Suppressor macrophage (primary cell): Measurements from ENCODE around the gene PPP1R3A.

Source experiments
- DNase-seq, 4 experiments: peaks; one replicate each; pipeline ENCODE4 v3.0.0-alpha.2; 2020 to 2022

Gene PPP1R3A

DNA sequence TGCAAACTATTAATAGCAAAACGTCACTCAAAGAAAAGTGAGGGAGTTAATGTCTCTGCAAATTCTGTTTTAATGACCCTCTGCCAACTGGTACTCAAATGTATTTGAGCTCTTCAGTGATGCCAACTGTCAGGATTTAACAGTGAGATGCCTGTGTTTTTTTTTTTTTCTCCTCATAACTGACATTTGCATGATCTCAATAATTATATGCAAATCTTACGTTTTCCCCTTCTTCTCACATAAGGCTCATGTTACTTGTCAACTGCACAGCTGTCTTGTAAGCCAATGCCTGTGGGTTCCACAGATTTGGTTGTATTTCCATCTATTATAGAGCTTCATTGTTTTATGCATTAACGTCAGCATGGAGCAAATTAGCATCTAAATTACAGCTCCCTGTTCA lies 38.2 kb downstream of the PPP1R3A start:
- no peak for DNase-seq

DNA sequence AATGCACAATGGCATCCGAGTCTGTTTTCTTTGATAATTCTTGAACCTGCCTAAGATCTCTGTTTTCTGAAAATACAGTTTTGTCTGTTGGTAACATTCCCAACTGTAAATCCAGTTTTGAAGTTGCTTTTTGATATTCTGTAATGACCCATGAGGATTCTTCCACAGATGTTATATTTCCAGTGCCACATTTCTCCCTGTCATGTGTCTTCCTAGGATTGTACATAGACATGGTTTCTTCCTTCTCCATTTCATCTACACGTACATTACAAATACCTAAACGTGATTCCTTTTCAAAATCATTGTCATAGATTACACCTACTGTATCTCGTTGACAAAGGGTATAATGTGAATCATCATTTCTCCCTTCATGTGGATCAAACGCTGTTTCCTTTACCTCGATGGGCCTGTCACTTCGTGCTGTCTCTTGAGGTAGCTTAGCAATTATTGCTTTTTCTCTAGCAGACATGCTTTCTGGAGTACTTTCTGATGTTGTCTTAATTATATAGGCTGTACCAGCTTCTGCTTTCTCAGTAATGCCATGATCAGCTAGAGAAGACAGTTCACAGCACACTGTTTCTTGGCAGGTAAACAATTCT lies 40.3 kb downstream of the PPP1R3A start:
- DNase-seq, result no peak

DNA sequence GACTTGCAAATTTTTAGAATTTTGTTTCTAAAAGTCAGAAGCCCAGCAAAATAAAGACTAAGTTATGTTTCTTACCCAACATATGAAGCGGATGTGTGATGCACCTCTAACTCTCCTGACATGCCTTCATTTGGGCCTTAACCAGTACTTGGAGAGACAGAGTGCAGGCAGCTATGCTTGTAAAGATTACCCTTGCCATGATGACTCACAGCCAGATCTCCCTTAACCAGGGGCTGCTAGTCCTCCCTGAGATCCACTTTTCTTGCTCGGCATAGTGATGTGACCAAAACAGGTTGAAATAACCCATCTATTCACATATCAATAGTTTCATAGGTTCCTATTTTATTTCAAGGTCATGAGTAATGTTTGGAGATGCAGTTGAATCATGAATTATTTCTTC lies 43.6 kb downstream of the PPP1R3A start:
- DNase-seq, result no peak

DNA sequence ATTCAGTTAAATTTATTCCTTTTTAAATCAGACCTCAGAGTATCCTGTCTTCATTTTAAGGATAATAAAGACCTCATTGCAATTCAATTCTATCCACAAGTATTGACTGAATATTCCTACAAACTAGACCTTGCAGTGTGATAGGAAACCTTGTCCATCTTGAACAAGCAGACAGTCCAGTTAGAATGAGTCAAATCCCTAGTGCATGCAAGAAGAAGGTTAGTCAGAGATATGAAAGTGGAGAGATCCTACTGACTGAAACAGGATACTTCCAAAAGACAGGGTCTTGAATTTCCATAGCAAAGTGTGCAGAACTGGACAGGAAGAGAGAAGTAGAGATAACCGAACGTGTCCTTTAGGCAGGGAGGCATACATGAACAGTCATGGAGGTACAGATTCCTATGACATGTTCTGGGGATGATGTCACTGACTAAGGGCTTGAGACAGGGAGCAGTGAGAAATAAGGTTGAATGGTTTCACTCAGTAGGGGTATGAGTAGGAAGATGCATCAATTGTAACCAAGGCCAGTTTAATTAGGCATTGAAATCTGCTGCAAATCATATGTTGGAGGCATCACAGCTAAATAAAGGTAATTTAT lies 45.2 kb downstream of the PPP1R3A start:
- no peak for DNase-seq

DNA sequence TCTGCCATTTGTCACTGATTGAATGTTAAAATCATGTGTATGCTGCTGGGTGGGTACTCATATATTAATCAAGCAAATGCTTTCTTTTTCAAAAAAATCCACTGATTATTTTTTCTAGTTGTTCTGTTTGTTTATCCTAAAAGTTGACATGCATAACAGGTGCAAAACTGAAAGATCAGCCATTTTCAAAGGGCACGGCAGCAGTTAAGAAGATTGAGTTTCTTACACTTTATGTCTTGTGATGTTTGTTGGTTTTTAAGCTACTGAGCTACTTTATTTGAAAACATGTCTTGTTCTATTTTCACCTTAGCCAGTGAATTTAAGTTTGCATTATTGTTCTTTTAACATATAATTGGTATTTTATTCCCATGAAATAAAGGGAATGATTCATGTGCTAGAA lies 45.8 kb downstream of the PPP1R3A start:
- no peak for DNase-seq

DNA sequence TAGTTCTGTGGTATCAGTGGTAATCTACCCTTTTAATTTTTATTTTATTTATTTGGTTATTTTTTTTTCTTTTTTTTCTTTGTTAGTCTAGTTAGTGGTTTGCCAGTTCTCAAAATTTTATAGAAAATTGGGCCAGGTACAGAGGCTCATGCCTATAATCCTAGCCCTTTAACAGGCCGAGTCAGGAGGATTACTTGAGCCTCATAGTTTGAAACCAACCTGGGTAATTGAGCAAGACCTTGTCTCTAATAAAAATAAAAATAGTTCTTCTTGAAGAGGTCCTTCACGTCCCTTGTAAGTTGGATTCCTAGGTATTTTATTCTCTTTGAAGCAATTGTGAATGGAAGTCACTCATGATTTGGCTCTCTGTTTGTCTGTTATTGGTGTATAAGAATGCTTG lies 51.5 kb downstream of the PPP1R3A start:
- DNase-seq, result no peak

DNA sequence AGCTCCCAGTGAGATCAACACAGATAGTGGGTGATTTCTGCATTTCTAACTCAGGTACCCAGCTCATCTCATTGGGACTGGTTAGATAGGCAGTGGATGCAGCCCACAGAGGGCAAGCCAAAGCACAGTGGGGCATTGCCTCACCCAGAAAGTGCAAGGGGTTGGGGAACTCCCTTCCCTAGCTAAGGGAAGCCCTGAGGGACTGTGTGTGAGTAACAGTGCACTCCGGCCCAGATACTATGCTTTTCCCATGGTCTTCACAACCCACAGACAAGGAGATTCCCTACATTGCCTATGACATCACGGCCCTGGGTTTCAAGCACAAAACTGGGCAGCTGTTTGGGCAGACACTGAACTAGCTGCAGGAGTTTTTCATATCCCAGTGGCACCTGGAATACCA lies 62.8 kb downstream of the PPP1R3A start:
- DNase-seq, result no peak

DNA sequence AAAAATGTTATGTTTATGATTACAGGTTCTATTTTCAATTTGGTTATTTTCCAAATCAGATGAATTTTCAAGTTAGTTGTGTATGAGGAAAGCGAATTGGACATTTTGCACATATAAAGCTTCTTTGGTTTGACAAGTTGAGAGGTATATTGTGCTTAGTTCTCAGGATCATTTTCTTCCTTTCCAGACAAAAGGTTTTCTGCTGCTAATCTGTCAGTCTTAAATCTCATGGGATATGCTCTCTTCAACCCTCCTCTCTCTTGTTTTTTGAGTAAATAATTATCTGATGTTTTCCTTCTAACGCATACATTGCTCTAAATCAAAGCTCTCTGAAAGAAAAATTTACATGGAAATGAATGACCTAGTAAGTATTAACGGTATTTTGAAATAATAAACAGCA lies 77.9 kb downstream of the PPP1R3A start:
- no peak for DNase-seq

DNA sequence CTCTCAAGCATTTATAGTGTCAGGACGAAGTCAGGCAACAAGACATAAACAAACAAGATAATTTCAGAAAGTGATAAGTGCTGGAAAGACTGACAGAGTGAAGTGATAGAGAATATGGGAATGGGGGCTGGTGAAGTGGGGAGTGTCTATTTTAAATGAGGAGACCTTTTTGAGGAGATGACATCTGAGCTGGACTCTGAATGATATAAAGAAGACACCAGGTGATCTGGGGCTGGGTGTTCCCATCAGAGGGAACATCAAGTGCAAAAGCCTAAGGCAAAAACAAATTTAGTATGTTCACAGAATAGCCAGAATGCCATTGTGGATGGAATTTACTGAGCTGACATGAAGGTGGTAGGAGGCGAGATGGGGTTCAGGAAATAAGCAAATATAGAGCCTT lies 83.4 kb downstream of the PPP1R3A start:
- DNase-seq, result no peak

DNA sequence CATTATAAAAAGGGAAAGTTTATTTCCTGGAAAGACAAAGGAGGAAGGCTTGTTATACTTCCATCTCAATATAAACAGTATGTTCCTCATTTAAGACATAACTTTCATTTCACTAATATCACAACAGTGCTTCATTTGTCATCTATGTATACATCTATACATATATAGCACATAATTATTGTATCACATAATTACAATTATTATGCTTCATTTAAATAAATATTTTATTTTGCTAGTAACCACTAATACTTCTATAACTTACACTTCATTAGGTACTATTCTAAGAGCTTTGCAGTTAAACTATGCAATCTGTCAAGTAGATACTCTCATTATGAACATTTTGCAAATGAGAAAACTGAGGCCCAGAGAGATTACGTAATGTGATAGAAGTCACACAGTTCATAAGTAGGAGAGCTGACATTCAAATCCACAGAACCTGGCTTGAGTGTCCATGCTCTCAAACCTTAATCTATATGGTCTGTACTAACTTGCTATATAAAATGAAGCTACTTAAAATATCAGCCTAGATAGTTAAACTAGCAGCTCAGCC lies 86.5 kb downstream of the PPP1R3A start:
- no peak for DNase-seq

DNA sequence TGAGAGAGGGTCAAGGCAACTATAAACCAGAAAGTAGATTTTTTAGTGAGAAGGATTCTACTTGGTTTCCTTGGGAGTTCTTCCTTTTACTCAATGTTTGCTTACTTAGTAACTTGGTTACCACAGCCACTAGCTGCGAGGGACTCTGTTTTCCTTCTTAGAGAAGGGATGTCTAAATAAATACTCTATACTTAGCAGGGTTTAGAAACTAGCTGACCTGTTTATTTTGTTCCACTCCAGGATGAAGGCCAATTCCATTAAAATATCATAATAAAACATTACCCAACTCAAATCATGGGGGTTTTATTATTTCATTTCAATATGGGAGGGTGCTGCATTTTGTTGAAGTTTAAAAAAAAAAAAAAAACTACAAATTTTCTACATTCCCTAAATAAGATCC lies 87.3 kb downstream of the PPP1R3A start:
- no peak for DNase-seq

DNA sequence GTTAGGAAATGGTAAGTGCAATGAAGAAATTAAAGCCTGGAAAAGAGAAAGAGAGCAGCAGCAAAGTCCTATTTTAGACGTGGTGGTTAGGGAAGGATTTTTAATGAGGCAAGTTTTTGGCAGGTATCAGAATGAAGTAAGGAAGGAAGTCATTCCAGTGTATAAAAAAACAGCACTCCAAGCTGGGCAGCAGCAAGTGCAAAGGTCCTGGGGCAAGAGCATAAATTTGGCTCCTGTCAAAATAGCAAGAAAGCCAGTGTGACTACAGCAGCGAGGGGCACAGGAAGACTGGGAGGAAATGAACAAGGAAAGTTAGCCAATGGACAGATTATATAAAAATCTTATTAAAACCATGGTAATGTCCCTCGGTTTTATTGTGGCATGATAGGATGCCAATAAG lies 90.2 kb downstream of the PPP1R3A start:
- no peak for DNase-seq
